K562 (cell line): ENCODE data around the gene MAP2K4. TPM values are rescaled to one million over a fixed set of nuclear protein-coding genes. Genes with fewer than 3 reads are reported as not detected.

Experiments used
- ATAC-seq: fragments of 200-7000 bp; cut with Tn5 transposase; 3 replicates; pipeline ENCODE4 v1.9.1; 2020; ENCODE audit warnings: moderate library complexity
- BruUV-seq: library from RNA; stranded (reverse); fragments of 400-500 nt; replicated peaks from 2 replicates; lab custom pipeline; 2021; lab: Mats Ljungman, UMichigan
- CTCF ChIA-PET: fragments of 300-600 bp; formaldehyde crosslinking; extraction: SDS; loops from one replicate; lab custom pipeline; 2021; ENCODE audit warnings: low intra/inter-chr PET ratio; lab: Yijun Ruan, JAX
- POLR2A ChIA-PET: fragments of 300-600, 350-650 bp; sonication (Branson Sonifier 250); formaldehyde crosslinking; extraction: SDS; loops from one replicate; lab custom pipeline; 2021; ENCODE audit warnings: antibody characterized with exemption, inconsistent platforms; lab: Yijun Ruan, JAX
- DNase-seq, 4 experiments: peaks; one replicate each; pipeline versions ENCODE4 v3.0.0 to v3.0.0-alpha.2; 2011 to 2018; ENCODE audit warnings: low spot score in 3 of 4, mixed read lengths in 3 of 4; ENCODE audit errors: extremely low read depth in 1 of 4
- FAIRE-seq: peaks from 2 replicates; lab custom pipeline; 2011; peaks lifted over from hg19 to GRCh38; lab: Jason Lieb, UNC
- H2AFZ ChIP-seq: 2 replicates; pipeline ENCODE4 v1.6.0; 2011; ENCODE audit warnings: low read depth, low read length, control low read depth, inconsistent platforms
- H3K27ac ChIP-seq: fragments of 200-600 bp; 3 replicates; pipeline ENCODE4 v1.8.0; 2011; ENCODE audit warnings: low read depth, mild to moderate bottlenecking, control low read depth, inconsistent platforms, low read length, moderate library complexity, mixed read lengths; ENCODE audit errors: extremely low read depth
- H3K27me3 ChIP-seq, 2 experiments: fragments of 300-600 bp in 1 of 2; 2 replicates in 1 of 2; 3 replicates in 1 of 2; pipeline versions ENCODE4 v1.6.0 to v1.8.0; 2011; ENCODE audit warnings: inconsistent platforms in 2 of 2, low read length in 2 of 2, mild to moderate bottlenecking in 1 of 2, mixed read lengths in 1 of 2, moderate library complexity in 1 of 2; ENCODE audit not compliant: control insufficient read depth in 2 of 2, insufficient read depth in 2 of 2
- H3K36me3 ChIP-seq: fragments of 300-600 bp; 3 replicates; pipeline ENCODE4 v1.8.0; 2011; ENCODE audit warnings: mild to moderate bottlenecking, low read length, inconsistent platforms; ENCODE audit not compliant: control insufficient read depth, insufficient read depth
- H3K4me1 ChIP-seq, 2 experiments: fragments of 200-600 bp in 1 of 2; replicated peaks in 1 of 2; 2 replicates in 1 of 2; 3 replicates in 1 of 2; pipeline versions ENCODE4 v1.5.1 to v1.8.0; 2011; ENCODE audit warnings: inconsistent platforms in 2 of 2, low read length in 2 of 2, mild to moderate bottlenecking in 1 of 2, mixed read lengths in 1 of 2, moderate library complexity in 1 of 2; ENCODE audit not compliant: control insufficient read depth in 2 of 2, insufficient read depth in 2 of 2
- H3K4me2 ChIP-seq: 2 replicates; pipeline ENCODE4 v1.6.1; 2011; ENCODE audit warnings: low read length, control low read depth, inconsistent platforms, mixed read lengths; ENCODE audit not compliant: insufficient read depth
- H3K4me3 ChIP-seq: fragments of 200-600 bp; sonication (generic), shearing (Covaris generic); 2 replicates; pipeline ENCODE4 v1.5.1; 2016; ENCODE audit warnings: control low read depth, inconsistent platforms
- H3K79me2 ChIP-seq: fragments of 200-600 bp; 3 replicates; pipeline ENCODE4 v1.8.0; 2011; ENCODE audit warnings: low read length, inconsistent platforms; ENCODE audit not compliant: control insufficient read depth, insufficient read depth
- H3K9ac ChIP-seq, 2 experiments: 2 replicates each; pipeline versions ENCODE4 v1.6.0 to v1.6.1; 2011; ENCODE audit warnings: low read depth in 2 of 2, low read length in 2 of 2, control low read depth in 1 of 2, inconsistent platforms in 1 of 2, mild to moderate bottlenecking in 1 of 2, mixed read lengths in 1 of 2; ENCODE audit not compliant: insufficient read depth in 1 of 2
- H3K9me1 ChIP-seq: one replicate; pipeline ENCODE4 v1.6.0; 2011; ENCODE audit warnings: inconsistent platforms, mild to moderate bottlenecking, low read length, moderate library complexity; ENCODE audit not compliant: control insufficient read depth, insufficient read depth
- H3K9me3 ChIP-seq: replicated peaks from 2 replicates; pipeline ENCODE4 v1.5.1; 2011; ENCODE audit warnings: low read depth, low read length, inconsistent platforms; ENCODE audit not compliant: control insufficient read depth, insufficient read depth
- H4K20me1 ChIP-seq: replicated peaks from 2 replicates; pipeline ENCODE4 v1.6.1; 2011; ENCODE audit warnings: low read length, inconsistent platforms, mixed read lengths; ENCODE audit not compliant: control insufficient read depth, insufficient read depth
- BCLAF1 ChIP-seq, 2 experiments: fragments of 450-650 bp in 1 of 2; IDR thresholded peaks; 2 replicates each; pipeline ENCODE4 v1.6.1; 2011 to 2017; ENCODE audit warnings: low read depth in 2 of 2, antibody characterized with exemption in 1 of 2, borderline replicate concordance in 1 of 2, low read length in 1 of 2, mild to moderate bottlenecking in 1 of 2, mixed read lengths in 1 of 2; ENCODE audit not compliant: control insufficient read depth in 1 of 2
- DDX20 ChIP-seq: fragments of 450-650 bp; IDR thresholded peaks from 2 replicates; pipeline ENCODE4 v1.6.1; 2016; ENCODE audit warnings: missing genetic modification characterization, low read depth, mild to moderate bottlenecking, missing compliant biosample characterization, moderate library complexity
- ELF4 ChIP-seq: fragments of 450-650 bp; formaldehyde crosslinking; IDR thresholded peaks from 2 replicates; pipeline ENCODE4 v1.4.0; 2022; ENCODE audit warnings: missing genetic modification characterization
- ETV5 ChIP-seq: sonication (generic); formaldehyde crosslinking; IDR thresholded peaks from 2 replicates; pipeline ENCODE4 v1.4.0; 2020; ENCODE audit warnings: low read depth, mild to moderate bottlenecking, missing genetic modification reagents
- MCM3 ChIP-seq: fragments of 450-650 bp; IDR thresholded peaks from 2 replicates; pipeline ENCODE4 v1.6.1; 2016
- PTRF ChIP-seq: fragments of 450-650 bp; IDR thresholded peaks from 2 replicates; pipeline ENCODE4 v1.6.1; 2016; ENCODE audit warnings: mild to moderate bottlenecking, missing genetic modification characterization, missing compliant biosample characterization
- USF2 ChIP-seq: sonication (generic); formaldehyde crosslinking; IDR thresholded peaks from 2 replicates; pipeline ENCODE4 v1.5.0; 2020; ENCODE audit warnings: missing genetic modification reagents
- ZNF766 ChIP-seq: fragments of 200-800 bp; sonication (Bioruptor generic); conservative IDR thresholded peaks from 2 replicates; pipeline ENCODE4 v1.6.1; 2016; ENCODE audit warnings: missing genetic modification characterization, missing compliant biosample characterization
- WGBS: fragments of 100-300 bp; shearing (Covaris generic); methylation state at CpG from one replicate; pipeline ENCODE4 v1.1.6; 2016; ENCODE audit warnings: low coverage, mixed read lengths; ENCODE audit not compliant: insufficient coverage; ENCODE audit errors: missing lambda C conversion rate; 5-methylcytosine and 5-hydroxymethylcytosine counted together
- in situ Hi-C: fragments of 300-500 bp; cut with MboI; formaldehyde crosslinking; loops from 4 replicates; pipeline ENCODE4 v1.15.0; 2018; ENCODE audit warnings: inconsistent platforms, mixed read lengths
- intact Hi-C: fragments of 100-400 bp; cut with micrococcal nuclease; formaldehyde crosslinking; loops from 2 replicates; pipeline ENCODE4 v1.14.2; 2022
- polyA plus RNA-seq, 8 experiments: library from polyadenylated mRNA; depleted of rRNA in 4 of 8; stranded (reverse) in 5 of 8; unstranded in 3 of 8; fragments of >200 nt; fragmentation: Nextera tagmentation in 2 of 8; fragmentation: Illumina TruSeq in 1 of 8; extraction: Ambion mirVana in 2 of 8; extraction: Trizol in 1 of 8; gene quantifications; 2 replicates each; pipeline versions ENCODE4 v1.2.1 to v1.2.3, GENCODE V29; 2011 to 2014; ENCODE audit warnings: inconsistent platforms in 1 of 8, missing spikeins in 1 of 8
- total RNA-seq, 7 experiments: library from RNA; depleted of rRNA in 6 of 7; stranded (reverse); fragments of >200 nt in 6 of 7; fragmentation: Illumina TruSeq in 2 of 7; extraction: Trizol in 2 of 7; gene quantifications; 2 replicates each; pipeline versions ENCODE4 v1.2.1 to v1.2.3, GENCODE V29; 2011 to 2021; ENCODE audit warnings: low replicate concordance in 1 of 7
- TF ChIP-seq, protein P1 (sequence below): fragments of 450-650 bp; IDR thresholded peaks from 2 replicates; pipeline ENCODE4 v1.6.1; 2016; ENCODE audit warnings: borderline replicate concordance
- TF ChIP-seq, protein P2 (sequence below): fragments of 450-650 bp; IDR thresholded peaks from 2 replicates; pipeline ENCODE4 v1.6.1; 2016; ENCODE audit warnings: low read depth, mild to moderate bottlenecking, moderate library complexity

The MAP2K4 gene
- total and polyA plus RNA-seq, 9 of the 15 experiments (the other 6 are each of a cell fraction or from before 2014, with no cell fraction given) = 3.0 to 15.9 (median 10.8) TPM

GRCh38 chr17:12187658-12188057 lies 167.0 kb downstream of the MAP2K4 start:
- Histone ChIP-seq H3K27me3 (no peaks in the 10 kb centered on the region; a peak in 1 of 5 replicates), H3K36me3 (no peaks in the 10 kb centered on the region)
- DNase-seq = no peak
- CTCF ChIA-PET = no interaction called here
- no CpG with 5 or more reads among the region's 1 CpG for WGBS
- no peak for TF ChIP-seq ELF4 (CRISPR knock-in tag)
- TF ChIP-seq ETV5 (CRISPR knock-in tag) = no peak
- TF ChIP-seq BCLAF1 (IDR thresholded peaks at IDR 0.05; ENCODE audit: borderline replicate concordance in 1 of 2, control insufficient read depth in 1 of 2, low read depth in 2 of 2, low read length in 1 of 2) = no peak
- TF ChIP-seq MCM3 = no peak
- no peak for TF ChIP-seq ZNF766 (CRISPR knock-in tag)
- no peak for TF ChIP-seq DDX20 (tag)
- TF ChIP-seq, protein P1, sequence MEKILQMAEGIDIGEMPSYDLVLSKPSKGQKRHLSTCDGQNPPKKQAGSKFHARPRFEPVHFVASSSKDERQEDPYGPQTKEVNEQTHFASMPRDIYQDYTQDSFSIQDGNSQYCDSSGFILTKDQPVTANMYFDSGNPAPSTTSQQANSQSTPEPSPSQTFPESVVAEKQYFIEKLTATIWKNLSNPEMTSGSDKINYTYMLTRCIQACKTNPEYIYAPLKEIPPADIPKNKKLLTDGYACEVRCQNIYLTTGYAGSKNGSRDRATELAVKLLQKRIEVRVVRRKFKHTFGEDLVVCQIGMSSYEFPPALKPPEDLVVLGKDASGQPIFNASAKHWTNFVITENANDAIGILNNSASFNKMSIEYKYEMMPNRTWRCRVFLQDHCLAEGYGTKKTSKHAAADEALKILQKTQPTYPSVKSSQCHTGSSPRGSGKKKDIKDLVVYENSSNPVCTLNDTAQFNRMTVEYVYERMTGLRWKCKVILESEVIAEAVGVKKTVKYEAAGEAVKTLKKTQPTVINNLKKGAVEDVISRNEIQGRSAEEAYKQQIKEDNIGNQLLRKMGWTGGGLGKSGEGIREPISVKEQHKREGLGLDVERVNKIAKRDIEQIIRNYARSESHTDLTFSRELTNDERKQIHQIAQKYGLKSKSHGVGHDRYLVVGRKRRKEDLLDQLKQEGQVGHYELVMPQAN = no peak
- TF ChIP-seq PTRF (tag) = no peak
- TF ChIP-seq, protein P2, sequence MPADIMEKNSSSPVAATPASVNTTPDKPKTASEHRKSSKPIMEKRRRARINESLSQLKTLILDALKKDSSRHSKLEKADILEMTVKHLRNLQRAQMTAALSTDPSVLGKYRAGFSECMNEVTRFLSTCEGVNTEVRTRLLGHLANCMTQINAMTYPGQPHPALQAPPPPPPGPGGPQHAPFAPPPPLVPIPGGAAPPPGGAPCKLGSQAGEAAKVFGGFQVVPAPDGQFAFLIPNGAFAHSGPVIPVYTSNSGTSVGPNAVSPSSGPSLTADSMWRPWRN = no peak
- TF ChIP-seq USF2 (CRISPR knock-in tag) = no peak
- TF ChIP-seq, all 486 proteins: peak for 0
- Histone ChIP-seq H3K79me2 (no peaks in the 10 kb centered on the region), H2AFZ (no peak overlapping the region), H3K4me1 (no peaks in the 10 kb centered on the region), H3K27ac (no peak overlapping the region), H3K9ac (no peak overlapping the region), H3K9me1 (no peaks in the 10 kb centered on the region), H3K4me2 (no peak overlapping the region), H3K9me3 (no peaks in the 10 kb centered on the region), H4K20me1 (no peaks in the 10 kb centered on the region), H3K4me3 (no peak overlapping the region)
- intact Hi-C loops (no loop called here), in situ Hi-C loops (no loop called here)
- no peak for FAIRE-seq
- no peak for ATAC-seq
- BruUV-seq = no TSS peak
- POLR2A ChIA-PET = no interaction called here
